Spleen (tissue), 7 donors: ENCODE data around the gene USP2.

Experiments
- POLR2A ChIP-seq, 3 donors: fragments of 450-650 bp; IDR thresholded peaks; one replicate each; pipeline ENCODE4 v1.5.1; 2017; ENCODE audit warnings: antibody characterized with exemption in 3 of 3, mild to moderate bottlenecking in 1 of 3
- TF ChIP-seq, protein P1 (sequence below), 11 experiments: fragments of 200-600 bp in 7 of 11; fragments of 450-650 bp in 4 of 11; sonication (generic) in 4 of 11; IDR thresholded peaks in 8 of 11; conservative IDR thresholded peaks in 3 of 11; 1 replicate in 7 of 11; 2 replicates in 4 of 11; pipeline versions ENCODE4 v1.4.0 to v1.8.0; 2016 to 2021; ENCODE audit warnings: antibody characterized with exemption in 11 of 11, inconsistent platforms in 4 of 11, mild to moderate bottlenecking in 1 of 11
- donor health status: DM: no; HTN: no; CAD: no; lungs with moderate emphysema.
- donor health status: DM: no; HTN: no; CAD: no.
- donor health status: DM: no; HTN: no; CAD: no.

- TF ChIP-seq, protein P1, sequence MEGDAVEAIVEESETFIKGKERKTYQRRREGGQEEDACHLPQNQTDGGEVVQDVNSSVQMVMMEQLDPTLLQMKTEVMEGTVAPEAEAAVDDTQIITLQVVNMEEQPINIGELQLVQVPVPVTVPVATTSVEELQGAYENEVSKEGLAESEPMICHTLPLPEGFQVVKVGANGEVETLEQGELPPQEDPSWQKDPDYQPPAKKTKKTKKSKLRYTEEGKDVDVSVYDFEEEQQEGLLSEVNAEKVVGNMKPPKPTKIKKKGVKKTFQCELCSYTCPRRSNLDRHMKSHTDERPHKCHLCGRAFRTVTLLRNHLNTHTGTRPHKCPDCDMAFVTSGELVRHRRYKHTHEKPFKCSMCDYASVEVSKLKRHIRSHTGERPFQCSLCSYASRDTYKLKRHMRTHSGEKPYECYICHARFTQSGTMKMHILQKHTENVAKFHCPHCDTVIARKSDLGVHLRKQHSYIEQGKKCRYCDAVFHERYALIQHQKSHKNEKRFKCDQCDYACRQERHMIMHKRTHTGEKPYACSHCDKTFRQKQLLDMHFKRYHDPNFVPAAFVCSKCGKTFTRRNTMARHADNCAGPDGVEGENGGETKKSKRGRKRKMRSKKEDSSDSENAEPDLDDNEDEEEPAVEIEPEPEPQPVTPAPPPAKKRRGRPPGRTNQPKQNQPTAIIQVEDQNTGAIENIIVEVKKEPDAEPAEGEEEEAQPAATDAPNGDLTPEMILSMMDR (IDR thresholded peaks at IDR 0.05 in 8 of 11, conservative IDR thresholded peaks at IDR 0.05 in 3 of 11), result no peak
- TF ChIP-seq POLR2A (IDR thresholded peaks at IDR 0.05), result no peak
Measured at GRCh38 chr11:119406005-119406404, 24.5 kb upstream of the USP2 start.
